Measurements from ENCODE around the gene IP6K2.
A peak's percentile ranks its signal among the peaks of the same experiment; 100 is the strongest.
"Not testable (repeated sequence)": the region's sequence is repeated elsewhere in the genome, so short reads cannot be mapped to it uniquely, and the experiment has no call there.

Gene IP6K2

GRCh38 chr3:48738926-48739616, 22.1 kb upstream of the IP6K2 start:
- H3K27ac ChIP-seq: peak overlapping the region; percentile 78
- TF ChIP-seq ZFX (IDR thresholded peaks at IDR 0.05) (no peak), CTCF (conservative IDR thresholded peaks at IDR 0.05) (no peak)

- TF ChIP-seq ZFX (IDR thresholded peaks at IDR 0.05) (no peak), CTCF (conservative IDR thresholded peaks at IDR 0.05) (no peak)
Observed at GRCh38 chr3:48738144-48738536, 21.1 kb upstream of the IP6K2 start.

GRCh38 chr3:48735075-48735767, 18.2 kb upstream of the IP6K2 start:
- not testable (repeated sequence) for H3K27ac ChIP-seq

More at GRCh38 chr3:48738144-48738536, 21.1 kb upstream of the IP6K2 start:
- H3K27ac ChIP-seq: no peak overlapping the region

GRCh38 chr3:48734541-48734940, 17.5 kb upstream of the IP6K2 start:
- H3K27ac ChIP-seq: not testable (repeated sequence)

GRCh38 chr3:48733752-48734518, 16.9 kb upstream of the IP6K2 start:
- not testable (repeated sequence) for H3K27ac ChIP-seq

- no peak overlapping the region for H3K27ac ChIP-seq
- TF ChIP-seq CTCF (conservative IDR thresholded peaks at IDR 0.05) (no peak), ZFX (IDR thresholded peaks at IDR 0.05) (no peak)
Observed at GRCh38 chr3:48727511-48727910, 10.5 kb upstream of the IP6K2 start.

GRCh38 chr3:48725185-48725855, 8.3 kb upstream of the IP6K2 start:
- H3K27ac ChIP-seq: not testable (repeated sequence)

GRCh38 chr3:48723725-48724124, 6.7 kb upstream of the IP6K2 start:
- no peak overlapping the region for H3K27ac ChIP-seq
- no peak for TF ChIP-seq ZFX (IDR thresholded peaks at IDR 0.05)

- H3K27ac ChIP-seq: not testable (repeated sequence)
Observed at GRCh38 chr3:48723293-48723692, 6.3 kb upstream of the IP6K2 start.

GRCh38 chr3:48716508-48716981, 476 bp downstream of the IP6K2 start:
- TF ChIP-seq CTCF (conservative IDR thresholded peaks at IDR 0.05): no peak
- TF ChIP-seq ZFX (IDR thresholded peaks at IDR 0.05): no peak
- peak overlapping the region; percentile 92 for H3K27ac ChIP-seq

All from C4-2B (cell line).